GM18868 (cell line): Measurements from ENCODE around the gene CFAP300.
A peak's percentile ranks its signal among the peaks of the same experiment; 100 is the strongest.

ENCODE experiments used
- ATAC-seq: cut with Tn5 transposase; IDR thresholded peaks from one replicate; pipeline ENCODE4 v1.9.1; 2021; ENCODE audit warnings: mild to moderate bottlenecking, moderate library complexity; ENCODE audit not compliant: unreplicated experiment

CFAP300 gene

DNA sequence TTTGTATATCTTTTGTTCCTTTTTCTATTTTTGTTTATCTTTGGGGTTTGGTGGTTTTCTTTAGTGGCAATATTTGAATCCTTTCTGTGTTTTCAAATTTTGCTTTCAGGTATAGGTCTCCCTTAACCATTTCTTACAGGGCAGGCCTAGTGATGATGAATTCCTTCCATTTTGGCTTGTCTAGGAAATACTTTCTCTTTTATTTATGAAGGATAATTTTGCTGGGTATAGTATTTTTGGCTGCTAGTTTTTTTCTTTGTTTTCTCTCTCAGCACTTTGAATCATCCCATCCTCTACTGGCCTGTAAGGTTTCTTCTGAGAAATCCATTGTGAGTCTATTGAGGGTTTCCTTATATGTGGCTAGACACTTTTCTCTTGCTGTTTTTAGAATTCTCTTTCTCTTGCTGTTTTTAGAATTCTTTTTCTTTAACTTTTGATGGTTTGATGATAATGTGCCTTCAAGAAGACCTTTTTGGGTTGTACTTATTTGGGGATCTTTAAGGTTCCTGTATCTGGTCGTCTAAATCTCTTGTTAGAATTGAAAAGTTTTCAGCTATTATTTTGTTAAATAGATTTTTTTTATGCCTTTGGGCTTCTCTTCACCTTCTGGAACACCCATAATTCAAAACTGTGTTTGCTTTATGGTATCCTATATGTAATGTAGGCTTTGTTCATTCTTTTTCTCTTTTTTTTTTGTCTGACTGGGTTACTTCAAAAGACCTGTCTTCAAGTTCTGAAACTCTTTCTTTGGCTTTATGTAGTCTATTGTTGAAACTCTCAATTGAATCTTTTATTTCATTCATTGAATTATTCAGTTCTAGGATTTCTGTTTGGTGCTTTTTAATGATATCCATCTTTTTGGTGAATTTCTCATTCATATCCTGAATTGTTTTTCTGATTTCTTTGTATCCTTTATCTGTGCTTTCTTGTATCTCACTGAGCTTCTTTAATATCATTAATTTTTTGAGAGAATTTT lies 24.5 kb downstream of the CFAP300 start:
- no peak for ATAC-seq

DNA sequence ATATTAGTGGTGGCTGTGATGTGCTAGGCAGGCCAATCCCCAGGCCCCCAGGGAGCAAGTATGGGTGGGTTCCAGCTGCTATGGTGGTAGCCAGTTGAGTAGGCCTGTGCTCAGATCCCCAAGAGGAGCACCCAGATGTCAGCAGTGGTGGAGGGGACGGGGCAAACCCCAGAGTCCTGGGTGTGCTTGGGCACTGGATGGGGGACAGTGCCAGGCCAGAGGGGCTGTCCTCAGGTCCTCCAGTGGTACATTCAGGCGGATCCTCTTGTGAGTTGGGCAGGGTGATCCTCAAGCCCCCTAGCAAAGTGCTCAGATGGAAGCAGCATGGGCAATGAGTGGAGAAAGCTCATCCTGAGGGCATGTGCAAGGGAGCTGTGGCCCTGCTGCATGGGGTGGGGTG lies 26.0 kb downstream of the CFAP300 start:
- no peak for ATAC-seq

DNA sequence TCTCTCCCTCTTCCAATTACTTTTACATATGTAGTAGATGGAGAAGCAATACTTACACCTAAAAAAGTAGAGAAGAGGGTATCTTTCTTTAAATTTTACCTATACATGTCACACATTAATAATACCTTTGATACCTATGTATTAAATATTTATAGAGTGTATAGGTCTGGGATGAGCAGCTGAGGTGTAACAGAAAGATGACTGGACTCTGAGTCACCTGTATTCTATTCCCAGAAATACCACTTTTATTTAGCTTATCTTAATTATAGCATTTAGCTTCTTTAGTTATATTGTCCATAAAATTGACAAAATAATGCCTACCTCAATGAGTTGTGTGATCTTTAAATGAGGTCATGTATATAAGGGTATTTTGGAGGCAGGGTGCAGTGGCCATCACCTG lies 32.4 kb downstream of the CFAP300 start:
- ATAC-seq: no peak

DNA sequence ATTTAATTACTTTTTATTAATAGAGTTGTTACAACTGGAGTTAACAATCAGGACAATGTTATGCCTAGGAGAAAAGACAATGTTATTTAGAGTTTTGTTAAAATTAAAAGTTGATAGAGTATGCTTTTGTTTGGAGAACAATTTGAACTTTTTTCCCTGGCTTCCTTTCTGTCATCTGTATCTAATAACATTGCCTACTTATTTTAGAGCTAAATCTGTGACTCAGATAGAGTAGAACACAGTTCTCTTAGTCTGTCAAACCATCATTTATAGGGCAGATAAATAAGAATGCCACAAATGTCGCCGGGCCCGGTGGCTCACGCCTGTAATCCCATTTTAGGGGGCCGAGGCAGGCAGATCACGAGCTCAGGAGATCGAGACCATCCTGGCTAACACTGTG lies 34.1 kb downstream of the CFAP300 start:
- no peak for ATAC-seq

DNA sequence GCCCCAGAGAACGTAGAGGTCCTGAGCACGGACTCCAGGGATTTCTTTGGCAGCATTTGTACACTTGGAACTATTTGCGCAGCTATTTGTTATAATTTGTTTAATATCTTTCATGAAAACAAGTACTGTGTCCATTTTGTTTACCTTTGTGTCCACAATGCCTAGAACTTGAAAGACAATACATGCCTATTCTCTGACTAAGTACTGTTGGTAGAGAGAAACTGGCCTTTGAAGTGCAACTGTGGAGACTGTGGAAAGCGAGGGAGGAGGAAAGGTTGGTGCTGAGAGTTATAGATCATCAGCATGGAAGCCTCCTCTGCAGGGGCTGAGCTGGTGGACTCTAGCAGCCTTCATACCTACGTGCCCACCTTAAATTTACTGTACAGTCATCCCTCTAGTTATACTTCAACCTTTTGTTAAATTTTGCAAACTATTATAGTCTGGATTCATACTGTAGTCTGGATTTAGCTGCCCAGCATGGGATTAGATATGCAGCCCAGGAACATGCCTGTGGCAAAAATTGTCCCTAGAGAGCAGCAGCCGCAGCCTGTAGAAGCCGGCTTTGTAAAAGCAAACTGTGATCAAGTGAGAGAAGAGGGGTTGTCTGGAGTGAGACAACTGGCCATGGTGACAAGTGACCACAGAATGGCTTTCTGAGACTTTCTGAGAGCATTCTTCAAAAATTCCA lies 38.8 kb downstream of the CFAP300 start:
- ATAC-seq: no peak

DNA sequence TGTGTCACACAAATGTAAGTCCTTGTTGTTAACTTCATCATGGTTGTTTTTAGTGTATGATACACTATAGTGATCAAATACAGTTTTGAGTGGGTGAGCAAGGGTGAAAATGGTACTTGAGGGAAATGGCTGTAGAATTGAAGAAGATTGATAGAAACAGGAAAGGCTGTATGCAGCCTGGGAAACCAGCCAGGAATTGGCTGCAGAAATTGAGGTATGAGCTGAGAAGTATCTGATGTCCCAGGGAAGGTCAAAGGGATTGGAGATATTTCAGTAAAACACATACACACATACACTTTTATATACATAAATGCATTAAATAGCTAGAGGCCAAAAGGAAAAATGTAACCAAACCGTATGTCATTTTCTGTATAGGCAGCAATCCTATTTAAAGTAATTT lies 49.9 kb downstream of the CFAP300 start:
- ATAC-seq: no peak

DNA sequence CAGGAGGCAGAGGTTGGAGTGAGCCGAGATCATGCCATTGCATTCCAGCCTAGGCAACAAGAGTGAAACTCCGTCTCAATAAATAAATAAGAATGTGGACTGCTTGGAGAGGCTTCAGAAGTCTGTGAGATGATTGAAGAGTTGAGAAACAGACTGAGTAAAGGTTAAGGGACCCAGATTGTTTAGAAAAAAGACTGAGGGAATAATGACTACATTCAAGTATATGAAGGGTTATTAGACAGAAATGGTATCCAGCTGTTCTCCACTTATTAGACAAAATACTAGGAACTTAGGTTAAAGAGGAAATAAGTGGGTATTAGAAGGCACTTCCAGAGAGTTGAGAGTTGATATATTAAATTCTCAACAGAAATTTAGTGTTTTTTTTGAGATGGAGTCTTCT lies 52.5 kb downstream of the CFAP300 start:
- no peak for ATAC-seq

DNA sequence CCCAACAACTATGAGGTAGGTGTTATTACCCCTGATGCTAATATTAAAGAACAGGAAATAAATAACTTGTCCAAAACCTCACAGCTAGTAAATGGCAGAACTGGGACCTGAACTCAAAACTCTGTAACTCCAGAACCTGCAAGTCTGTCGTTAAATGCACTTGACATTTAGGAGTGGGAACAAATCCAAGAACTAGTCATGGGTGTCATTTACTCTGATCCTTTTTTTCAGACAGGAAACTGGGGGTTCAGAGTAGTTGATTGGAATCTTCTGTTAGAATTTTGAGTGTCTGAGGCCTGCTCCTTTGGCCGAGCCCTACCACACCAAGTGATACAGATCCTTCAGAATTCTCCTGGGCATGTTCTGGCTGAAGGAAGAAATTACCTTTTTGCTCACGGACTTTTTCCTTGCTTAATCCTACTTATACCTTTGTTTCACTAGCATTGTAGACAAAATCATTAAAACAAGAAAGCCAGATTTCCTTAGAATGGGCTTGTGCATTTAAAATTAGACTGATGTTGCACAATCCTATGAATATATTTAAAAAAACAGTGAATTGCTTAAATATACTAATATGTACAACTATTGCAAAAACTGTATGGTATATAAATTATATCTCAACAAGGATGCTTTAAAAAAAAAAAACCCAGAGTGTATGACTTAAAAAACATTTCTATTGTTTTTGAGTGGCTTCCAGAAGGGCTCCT lies 61.6 kb downstream of the CFAP300 start:
- ATAC-seq: no peak

DNA sequence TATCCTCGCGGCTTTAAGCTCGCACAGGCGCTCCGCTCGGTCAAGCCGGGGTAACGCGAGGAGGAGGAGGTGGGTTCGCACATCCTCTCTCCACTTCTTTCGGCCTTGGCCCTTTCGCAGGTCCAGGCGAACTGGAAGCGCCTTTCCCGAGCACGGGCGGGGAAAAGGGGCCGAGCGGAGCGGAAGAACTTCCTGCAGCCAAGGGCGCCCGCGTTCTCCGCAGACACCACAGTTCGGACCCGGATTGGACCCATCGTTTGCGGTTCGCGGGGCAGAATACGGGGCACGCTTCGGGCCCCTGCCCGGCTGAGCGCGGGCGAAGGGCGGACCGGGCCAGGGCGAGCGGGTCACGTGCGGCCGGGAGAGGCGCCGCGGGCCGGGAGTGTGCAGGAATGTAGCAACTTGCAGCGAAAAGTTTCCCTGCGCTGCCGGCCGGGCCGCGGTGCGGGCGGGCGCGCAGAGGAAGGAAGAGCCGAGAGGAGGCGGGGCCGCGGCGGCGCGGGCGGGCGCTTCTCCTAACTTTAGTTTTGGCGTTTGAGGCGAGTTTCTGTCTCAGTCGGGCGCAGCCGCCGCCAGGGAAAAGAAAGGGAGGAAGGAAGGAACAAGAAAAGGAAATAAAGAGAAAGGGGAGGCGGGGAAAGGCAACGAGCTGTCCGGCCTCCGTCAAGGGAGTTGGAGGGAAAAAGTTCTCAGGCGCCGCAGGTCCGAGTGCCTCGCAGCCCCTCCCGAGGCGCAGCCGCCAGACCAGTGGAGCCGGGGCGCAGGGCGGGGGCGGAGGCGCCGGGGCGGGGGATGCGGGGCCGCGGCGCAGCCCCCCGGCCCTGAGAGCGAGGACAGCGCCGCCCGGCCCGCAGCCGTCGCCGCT lies 62.9 kb downstream of the CFAP300 start, which contains the start of gene YAP1:
TSS of gene YAP1 (plus strand) at position 552 of the 865 bp plus-strand sequence. CDS start 402 bp downstream, outside the sequence.
- ATAC-seq: peak; percentile 90

DNA sequence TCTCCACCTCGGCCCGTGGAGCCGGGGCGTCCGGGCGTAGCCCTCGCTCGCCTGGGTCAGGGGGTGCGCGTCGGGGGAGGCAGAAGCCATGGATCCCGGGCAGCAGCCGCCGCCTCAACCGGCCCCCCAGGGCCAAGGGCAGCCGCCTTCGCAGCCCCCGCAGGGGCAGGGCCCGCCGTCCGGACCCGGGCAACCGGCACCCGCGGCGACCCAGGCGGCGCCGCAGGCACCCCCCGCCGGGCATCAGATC lies 63.4 kb downstream of the CFAP300 start:
- ATAC-seq: peak; percentile 14

DNA sequence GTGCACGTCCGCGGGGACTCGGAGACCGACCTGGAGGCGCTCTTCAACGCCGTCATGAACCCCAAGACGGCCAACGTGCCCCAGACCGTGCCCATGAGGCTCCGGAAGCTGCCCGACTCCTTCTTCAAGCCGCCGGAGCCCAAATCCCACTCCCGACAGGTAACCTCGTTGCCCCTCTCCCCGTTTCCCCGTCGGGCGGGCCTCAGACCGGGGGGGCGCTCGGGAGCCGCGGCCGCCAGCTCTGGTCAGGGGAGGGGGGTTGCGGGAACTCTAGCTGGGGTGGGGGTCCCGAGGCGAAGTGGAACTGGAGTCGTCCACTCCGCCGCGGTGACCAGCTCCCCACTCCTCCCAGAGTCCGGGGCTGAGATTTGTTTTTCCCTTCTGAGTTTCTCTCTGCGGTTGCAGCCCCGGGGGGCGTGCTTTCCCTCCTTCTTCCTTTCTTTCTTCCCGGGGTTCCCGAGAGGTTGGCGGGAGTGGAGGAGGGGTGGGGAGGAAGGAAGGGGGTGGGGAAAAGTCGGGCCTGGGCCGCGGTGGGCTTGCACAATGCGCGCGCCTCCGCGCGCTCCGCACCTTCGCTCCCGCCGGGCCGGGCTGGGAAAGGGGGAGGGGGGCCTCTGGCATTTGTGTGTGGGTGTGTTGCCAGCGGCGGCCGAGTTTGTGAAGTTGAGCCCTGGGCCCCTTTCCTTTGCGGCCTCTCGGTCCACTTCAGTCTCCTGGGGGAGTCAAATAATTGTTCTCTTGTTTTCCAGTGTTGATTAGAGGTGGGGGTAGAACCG lies 64.0 kb downstream of the CFAP300 start:
- ATAC-seq: no peak

DNA sequence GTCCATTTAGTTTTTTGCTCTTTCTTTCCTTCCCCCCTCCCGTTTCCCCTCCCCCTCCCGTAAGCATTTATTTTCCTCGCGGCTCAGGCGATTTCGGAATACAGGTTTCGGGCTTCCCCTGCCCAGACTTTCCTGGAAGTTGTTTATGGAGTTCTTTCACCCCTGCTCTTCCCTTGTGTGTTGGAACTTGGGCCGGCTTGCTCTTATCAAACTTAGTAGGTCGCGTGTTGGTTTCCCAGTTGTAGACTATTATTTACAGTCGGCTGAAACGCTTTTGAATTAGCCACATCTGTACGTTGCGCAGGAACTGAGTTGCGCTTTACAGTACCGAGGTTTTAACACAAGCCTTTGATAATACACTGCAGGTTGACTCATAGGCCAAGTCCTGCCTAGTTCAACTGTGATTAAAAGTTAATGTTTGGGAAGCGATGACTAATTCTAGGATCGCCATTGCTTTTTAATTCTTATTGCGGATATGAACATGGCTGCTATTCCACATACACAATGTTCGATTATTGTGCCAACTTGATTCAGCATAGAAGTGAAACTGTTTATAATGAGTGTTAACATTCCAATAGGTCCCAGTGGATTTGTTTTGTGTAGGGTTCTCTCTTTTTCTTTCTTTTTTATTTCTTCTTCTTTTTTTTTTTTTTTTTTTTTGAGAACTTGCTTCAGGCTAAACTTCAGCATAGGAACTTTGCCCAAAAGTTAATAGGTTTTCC lies 64.7 kb downstream of the CFAP300 start:
- ATAC-seq: no peak

DNA sequence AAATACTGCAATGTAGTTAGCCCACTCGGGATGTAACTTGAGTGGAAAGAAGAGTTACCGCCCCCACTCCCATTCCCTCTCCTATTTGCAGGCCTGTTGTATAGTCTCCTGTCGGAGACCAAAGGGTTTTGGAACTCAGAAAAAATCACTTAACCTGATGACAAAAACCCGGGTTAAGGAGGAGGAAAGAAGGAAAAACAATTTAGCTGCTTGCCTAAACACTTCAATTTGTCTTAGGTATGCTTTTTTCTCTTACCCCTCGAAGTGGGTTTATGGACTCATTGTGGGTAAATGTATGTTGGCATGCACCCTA lies 65.2 kb downstream of the CFAP300 start:
- no peak for ATAC-seq

DNA sequence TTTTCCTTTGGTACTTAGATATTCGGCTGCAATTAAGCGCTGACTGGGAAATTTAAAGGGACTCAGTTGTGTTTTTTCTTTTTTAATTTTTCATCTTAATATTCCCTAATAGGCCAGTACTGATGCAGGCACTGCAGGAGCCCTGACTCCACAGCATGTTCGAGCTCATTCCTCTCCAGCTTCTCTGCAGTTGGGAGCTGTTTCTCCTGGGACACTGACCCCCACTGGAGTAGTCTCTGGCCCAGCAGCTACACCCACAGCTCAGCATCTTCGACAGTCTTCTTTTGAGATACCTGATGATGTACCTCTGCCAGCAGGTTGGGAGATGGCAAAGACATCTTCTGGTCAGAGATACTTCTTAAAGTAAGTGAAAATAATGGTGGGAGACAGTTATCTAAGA lies 66.8 kb downstream of the CFAP300 start:
- no peak for ATAC-seq

DNA sequence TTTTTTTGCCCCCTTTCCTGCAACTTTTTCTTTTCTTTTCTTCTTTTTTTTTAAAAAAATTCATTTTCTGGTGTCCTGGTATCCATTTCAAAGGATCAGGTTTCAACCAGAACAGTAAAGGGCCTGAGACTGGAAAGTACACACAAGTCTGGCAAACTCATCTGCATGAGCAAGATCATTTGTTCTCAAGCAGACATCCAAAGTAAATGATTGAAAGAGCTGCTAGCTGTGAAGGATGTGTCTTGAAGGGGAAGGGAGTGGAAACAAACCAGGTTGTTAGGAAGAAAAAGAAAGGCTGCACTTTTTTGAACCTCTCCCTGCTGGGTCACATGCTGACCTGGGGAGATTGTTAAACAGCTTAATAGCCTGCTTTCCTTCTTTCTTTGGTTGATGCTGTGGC lies 68.3 kb downstream of the CFAP300 start:
- no peak for ATAC-seq

DNA sequence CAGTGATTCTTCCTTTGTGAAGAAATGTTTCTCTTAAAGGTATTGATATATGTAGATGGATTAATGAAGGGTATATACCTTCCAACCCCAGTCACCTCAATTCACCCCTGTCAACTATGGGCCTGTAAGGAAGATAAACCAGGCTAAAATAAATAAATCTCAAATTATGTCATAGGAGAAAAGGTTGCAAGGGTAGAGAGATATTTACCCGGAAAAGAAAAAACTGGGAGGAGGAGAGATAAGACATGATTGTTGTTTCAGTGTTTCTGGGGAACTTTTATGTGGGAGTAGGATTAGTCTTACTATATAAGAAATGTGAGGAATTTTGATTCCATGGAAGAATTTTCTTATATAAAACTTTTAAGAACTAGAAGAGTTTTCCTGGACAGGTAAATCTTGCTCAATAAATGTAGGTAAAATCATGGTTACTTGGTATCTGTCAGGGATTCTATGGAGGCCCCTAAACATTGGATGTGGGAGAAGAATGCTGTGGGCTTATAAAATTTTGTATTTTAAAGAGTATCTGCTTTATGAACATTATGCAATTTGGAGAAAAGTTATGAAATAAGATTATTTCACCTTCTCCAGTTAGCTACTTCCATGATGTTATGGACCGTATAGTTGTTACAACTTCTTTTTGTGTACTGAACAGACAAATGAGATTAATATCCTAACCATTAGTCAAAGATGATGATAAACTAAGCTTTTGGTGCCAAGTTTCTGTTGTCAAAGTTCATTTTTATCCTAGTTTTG lies 69.4 kb downstream of the CFAP300 start:
- ATAC-seq: no peak

DNA sequence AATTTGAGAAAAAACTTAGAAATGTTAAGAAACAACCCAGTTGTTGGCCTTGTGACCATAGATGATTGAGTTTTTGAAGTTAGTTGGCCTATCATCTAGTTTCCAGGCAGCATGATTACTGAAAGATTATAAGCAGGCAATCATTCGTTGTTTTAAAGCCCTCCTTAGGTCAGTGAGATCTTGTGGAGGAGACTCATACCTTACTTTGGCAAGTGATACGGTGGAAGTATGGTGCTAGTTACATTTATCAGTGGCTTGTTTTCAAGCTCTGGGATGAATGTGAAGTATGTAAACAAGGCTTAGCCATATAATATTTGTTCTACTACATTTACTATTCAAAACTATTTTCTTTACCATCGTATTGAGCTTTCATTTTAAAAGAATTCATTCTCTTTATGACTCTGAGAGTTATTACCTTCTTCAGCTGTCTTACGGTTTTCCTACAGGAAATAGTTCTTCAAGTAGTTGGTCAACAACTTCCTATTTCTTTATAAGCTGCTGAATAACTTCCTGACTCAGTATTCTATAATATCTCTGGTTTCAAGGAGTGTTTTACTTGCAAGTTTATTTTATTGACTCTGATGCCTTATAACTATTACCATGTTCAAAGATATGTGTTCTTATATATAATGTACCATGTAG lies 70.4 kb downstream of the CFAP300 start:
- ATAC-seq: no peak

DNA sequence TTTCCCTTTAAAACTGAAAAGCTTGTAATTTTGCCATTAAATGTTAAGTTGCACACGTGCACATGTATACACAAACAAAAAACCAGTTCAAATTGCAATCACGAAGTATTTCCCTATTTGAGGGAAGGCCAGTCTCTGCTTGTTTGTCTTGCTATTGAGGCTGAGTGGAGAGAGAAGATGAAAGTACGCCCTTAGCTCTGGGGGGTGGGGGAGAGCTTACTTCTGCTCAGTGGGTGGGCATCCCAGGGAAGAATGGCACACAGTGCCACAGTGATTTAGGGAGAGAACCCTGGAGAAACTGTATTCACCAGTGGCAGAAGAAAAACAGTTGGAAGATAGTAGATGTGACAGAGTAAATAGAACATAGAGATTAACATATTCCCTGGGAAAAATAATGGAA lies 71.7 kb downstream of the CFAP300 start:
- no peak for ATAC-seq
